HG03060 (cell line): ENCODE results near the gene ZNF423.

Experiments used
- ATAC-seq: cut with Tn5 transposase; IDR thresholded peaks from one replicate; pipeline ENCODE4 v1.9.1; 2021; ENCODE audit warnings: low read depth, moderate number of reproducible peaks; ENCODE audit not compliant: unreplicated experiment

Gene ZNF423

DNA sequence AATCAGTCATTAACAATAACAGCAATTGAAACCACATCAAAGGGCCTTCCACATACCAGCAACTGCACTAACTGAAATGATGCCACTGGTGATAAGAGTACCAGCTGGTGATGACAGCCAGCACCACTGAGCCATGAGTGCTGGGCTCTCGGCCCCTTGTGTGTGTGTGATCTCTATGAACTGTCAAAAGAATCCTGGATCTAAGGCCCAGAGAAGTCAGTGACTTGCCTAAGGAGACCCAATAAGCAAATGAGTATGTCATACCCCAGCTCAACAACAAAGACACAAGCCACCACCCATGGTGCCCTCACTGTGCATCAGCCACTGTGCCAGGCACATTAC lies 220.9 kb downstream of the ZNF423 start:
- ATAC-seq = no peak

DNA sequence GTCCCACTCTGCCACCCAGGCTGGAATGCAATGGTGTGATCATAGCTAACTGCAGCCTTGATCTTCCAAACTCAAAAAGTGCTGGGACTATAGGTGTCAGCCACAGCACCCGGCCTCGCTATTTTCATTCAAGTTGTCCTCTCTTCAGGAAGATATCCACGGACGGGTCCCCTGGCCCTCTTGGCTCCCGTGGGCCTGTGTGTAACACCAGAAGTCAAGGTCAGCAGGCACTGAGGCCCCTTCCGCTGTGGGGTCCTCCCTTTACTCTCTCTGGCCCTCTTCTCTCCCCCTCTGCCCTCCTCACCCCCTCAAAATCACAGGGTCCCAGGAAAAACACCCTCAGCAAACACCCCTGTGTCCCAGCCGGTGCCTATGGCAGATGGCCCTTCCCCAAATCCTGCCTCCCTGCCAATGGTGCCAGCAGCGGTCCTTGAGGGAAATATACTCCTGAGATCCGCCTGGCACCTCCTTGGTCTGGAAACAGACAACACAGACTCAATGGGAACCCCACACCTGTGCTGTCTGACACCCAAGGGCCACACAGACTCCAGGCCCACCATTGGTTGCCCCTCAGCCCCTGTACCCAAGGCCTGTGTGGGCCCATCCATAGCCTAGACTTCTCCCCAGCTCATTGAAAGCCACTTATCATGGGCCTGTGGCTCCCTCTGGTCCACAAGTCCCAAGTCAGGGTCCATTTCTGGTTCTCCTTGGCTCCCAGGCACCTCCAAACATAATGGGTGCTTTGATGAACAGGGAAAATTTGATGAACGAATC lies 221.5 kb downstream of the ZNF423 start:
- no peak for ATAC-seq

DNA sequence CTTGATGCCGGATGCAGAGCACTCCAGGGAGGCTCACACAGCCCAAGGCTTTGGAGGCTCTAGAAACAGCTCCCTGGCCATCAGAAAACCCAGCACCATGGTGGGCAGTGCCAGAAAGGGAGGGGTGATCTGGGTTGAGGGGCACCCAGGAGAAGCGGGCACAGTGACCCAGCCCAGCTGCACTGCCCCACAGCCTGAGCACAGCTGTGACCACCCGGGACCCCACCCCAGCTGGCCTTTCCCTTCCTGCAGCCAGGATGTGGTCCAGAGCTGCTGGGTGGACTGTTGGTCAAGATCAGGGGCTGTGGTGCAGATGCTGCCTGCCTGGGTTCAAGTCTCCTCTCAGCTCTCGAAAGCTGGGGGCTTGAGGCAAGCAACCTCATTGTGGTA lies 223.1 kb downstream of the ZNF423 start:
- no peak for ATAC-seq

DNA sequence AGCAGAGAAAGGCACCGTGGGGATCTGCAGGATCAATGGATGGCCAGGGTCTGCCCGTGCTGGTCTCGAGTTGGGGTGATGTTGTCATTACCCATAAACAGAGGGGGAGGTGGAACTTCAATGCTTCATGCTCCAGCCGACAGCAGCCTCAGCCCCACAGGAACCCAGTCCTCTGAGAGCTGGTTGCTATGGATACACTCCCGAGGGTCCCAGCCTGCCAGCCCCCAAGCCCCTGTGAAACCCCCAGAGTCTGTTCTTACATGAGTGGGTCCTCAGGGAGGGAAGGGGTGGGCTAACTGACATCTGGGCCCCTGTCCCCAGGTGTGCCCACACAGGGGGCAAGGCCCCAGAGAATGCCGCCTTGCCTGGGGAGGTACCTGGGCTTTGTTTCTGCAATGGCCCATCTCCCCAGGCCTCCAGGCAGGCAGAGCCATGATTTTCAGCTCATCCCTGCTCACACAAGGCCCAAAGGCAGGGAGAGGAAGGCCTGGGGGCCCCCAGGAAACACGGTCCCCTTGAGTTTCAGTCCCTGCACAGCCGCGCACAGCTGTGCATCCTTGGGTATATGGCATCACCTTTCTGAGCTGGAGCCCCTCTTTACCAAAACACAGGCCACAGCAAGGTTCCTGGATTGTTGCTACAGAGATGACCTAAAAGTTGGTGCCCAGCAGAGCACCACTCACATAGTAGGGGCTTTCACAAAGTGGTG lies 223.7 kb downstream of the ZNF423 start:
- ATAC-seq = no peak

DNA sequence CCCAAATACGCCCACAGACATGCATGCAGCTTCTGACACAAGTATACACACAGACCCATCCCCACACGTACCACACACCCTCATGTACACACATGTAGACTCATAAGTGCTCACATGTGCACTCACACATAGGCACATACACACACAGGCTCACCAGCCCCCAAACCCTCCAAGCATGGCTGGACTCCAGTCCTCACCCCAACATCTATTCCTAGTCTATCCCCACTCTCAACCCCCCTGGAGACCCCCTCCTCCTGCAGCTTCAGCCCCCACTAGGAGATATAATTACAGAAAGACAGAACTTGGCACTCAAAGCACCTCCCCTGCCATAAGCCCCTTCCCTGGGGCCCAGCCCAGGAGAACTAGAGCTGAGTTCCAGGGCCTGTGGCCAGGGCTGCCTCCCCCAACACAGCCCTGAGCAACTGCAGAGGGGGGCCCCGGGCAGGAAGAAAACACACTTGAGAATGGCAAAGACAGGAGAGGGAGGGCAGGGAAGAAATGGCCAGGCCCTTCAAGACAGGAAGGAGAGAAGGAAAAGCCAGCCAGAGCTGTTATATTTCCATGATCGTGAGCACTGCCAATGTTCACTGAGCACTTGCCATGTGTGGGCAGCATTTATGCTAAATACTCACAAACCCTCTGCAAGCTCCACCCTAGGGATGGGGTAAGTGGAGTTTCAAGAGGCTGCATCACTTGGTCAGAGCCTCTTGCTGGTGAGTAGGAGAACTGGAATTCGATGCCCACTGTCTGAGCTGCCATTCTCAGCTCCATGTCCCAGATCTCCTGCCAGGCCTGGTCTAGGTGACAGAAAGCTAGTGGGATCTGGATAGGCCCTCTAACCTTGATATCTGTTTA lies 224.5 kb downstream of the ZNF423 start:
- no peak for ATAC-seq

DNA sequence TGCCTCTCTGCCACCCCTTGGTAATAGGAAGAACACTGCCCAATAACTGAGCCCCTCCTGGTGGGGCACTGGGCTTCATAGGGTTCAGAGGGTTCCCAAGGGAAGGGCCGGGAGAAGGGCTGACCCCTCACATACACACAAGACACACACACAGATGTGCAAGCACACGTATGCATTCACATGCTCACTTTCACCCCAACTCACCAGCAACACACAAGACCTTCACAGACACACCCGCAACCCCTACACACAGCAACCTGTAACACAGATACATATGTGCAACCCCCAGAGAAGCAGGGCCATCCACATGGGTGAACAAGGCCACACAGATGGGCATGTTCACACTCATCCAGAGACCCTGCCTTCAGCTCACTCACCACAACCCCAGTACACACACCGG lies 225.1 kb downstream of the ZNF423 start:
- no peak for ATAC-seq

DNA sequence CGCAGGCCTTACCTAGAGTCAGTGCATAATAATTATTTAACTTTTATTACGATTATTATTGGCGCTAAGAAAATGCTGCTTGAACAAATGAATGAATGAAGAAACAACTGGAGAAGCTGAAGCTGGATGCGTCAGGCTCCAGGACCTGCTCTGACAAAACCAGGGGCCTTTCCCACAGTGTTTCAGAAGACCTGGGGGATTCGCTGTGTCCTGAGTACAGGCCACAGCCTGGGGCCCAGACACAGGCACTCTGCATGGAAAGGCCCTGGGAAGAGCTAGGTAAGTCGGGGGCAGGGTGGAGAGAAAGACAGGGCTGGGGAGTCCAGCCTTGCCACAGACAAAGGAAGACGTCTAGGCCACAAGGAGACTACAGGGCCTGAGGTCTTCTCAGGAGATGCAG lies 226.1 kb downstream of the ZNF423 start:
- ATAC-seq = no peak

DNA sequence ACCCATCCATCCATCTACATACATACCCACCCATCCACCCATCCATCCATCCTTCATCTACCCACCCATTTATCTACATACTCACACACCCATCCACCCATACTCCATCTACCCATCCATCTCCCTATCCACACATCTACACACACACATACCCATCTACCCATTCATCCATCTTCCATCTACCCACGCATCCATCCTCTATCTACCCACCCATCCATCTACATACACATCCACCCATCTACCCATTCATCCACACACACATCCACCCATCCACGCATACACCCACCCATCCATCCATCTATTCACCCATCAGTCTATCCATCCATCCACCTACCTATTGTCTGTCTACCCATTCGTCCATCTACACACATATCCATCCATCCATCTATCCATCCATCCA lies 227.8 kb downstream of the ZNF423 start:
- no peak for ATAC-seq

DNA sequence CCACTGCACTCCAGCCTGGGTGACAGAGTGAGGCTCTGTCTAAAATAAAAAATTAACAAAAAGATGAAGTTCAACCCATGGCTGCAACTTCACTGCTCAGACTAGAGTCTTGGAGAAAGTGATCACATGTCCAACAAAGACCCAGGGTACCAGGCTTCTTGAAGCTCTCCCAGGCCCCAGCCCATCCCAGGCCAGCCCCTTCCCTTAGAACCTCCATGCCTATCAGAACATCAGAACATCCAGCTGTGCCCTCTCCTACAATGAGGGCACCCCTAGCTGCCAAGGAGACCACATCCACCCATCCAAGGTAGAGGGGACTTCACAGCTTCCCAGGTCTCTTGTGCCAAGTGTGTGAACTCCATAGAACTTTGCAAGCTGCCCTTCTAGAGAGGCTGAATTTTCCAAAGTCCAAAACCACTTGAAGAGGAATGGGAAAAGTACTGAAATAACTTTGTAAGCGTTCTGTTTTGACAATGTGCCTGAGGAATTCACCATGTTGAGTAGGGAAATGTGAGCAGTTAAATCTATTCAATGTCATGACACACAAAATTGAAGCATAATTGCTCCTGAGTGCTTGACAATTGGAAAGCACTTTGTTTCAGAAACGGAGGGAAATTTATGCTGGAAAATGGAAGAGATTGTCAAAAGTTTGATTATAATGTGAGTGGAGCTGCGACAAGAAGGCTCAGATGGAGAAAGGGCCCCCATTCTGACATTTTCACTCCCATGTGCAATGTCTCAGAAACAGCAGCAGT lies 230.4 kb downstream of the ZNF423 start:
- no peak for ATAC-seq

DNA sequence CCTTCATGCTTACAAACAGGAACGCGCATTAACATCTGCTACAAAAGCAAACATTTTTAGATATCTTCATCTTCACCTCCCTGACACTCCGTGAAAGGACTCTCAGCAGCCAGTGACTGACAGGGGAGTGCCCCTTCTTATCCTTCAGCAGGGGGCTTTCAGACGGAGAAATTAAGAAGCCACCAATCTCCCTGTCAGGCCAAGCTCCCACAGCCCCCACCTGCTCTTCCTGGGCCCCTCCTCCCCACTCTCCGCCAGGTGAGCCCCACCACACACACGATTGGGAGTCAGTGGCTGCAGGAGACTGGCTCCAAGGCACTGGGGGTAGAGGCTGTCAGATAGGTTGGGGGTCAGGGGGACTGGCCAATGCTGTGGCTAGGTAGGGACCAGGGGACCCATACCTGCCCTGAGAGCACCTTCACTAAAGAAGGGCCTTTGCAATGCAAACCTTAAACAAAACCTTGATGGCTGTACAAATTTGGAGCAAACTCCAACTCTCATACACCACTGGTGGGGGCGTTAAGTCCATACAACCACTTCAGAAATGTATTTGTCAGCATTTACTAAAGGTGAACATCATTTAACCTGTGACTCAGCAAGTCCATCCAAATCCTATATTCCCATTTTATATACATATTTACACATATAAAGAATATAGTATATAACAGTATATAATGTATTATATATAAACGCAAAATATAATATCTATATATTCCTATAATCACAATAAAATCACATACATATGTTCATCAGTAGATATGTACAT lies 232.2 kb downstream of the ZNF423 start:
- ATAC-seq = no peak

DNA sequence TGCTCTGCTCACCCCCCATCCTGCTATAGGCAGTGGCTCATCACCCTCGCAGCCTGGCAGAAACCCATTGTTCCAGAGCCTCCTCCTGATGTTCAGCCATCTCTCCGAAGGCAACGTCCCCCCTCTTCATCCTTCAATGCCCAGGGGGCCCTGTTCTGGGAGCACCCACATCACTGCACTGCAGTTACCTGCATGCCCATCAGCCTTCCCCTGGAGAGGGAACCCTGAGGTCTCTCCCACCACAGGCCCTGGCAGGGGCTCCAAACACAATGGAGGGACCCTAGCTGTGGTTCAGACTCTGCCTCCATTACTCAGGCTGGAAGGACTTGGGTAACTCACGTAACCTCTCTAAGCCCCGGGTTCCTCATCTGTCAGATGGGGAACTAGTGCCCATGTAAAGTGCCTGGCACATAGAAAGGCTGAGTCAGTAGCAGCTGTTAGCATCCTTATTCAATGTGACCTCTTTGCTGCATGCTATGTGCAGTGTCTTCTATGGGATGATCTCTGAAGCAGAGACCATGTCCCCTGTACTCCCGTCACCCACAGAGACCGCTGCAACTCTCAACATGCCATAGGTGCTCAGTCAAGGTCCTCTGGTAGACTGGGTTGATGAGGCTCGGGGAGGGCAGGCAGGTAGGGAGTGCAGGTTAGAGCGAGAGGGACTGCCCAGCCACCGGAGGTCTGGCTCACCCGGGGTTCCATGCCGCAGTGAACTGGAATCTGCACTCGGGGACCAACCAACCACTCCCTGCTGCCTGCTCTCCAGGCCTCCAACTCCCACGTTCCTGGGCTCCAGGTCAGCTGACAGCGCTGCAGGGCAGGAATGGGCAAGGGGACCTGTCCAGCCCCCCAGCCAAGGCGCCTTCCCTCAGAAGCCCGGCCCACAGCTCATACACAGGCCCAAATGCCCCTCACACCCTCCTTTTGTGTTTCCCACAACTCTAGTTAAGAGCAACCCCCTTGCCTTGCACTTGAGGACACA lies 233.2 kb downstream of the ZNF423 start:
- ATAC-seq = no peak

DNA sequence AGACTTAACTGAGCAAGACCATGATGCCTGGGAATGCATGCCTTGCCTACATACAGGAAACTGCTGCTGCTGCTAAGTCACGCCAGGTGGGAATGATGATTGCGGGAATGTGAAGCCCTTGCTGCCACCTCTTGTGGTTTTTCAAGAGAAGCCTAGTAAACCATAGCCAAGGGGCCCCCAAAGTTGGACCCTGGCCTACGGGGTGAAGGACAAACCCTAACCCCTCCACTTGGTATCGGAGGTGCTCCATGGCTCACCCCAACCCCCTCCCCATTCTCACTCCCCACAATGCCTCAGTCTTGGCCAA lies 233.9 kb downstream of the ZNF423 start:
- no peak for ATAC-seq

DNA sequence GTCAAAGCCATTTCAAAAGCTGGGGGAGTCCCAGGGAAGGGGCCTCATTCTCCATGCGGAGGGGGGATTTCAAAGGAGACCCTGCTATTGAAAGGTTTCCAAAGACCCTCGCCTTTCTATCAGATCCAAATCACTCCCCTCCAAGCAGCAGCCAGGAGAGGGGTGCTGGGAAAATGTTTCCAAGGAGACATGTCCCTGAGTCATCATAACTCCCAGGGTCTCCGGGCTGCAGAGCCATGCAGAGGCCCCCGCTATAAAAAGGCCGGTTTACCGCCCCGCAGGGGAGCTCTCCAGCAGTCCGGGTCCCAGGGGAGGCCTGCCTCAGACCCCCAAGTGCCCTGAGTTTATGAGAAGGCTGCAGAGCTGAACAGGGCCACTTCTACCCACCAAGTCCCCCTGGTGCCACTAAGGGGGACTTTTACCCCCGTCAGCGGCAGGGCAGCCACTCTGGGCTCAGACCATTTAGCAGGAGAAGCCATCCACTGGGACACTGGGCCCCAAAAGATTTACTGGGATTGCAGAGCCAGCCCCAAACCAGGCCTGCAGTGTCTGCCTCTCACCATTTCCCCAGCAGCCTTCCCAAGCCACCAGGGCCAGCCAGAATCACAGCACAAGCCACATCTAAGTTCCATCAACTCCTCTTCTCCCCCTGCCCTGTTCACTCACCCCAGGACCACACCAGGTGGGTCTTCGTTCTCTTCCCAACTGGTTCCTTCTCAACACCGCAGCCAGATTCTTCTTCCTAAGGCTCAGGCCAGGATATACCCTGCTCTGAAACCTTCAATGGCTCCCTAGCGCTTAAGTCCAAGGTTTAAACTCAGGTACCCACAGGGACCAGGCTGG lies 234.4 kb downstream of the ZNF423 start:
- no peak for ATAC-seq

DNA sequence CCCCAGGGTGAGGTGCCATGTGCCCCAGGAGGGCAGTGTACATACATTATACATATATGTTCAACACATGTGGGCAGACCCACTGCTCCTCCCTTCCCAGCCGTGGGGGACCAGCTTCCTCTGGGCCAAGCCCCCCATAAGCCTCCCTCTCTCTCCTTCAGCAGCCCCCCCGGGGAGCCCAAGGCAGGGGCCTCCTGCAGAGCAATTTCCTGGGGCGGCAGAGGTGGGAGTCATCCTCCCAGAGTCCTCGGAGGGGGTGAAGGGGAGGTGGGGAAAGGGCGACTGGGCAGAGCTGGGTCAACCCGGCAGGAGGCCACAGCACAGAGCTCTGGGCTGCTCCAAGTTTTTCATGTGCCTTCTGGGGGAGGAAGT lies 235.1 kb downstream of the ZNF423 start:
- no peak for ATAC-seq

DNA sequence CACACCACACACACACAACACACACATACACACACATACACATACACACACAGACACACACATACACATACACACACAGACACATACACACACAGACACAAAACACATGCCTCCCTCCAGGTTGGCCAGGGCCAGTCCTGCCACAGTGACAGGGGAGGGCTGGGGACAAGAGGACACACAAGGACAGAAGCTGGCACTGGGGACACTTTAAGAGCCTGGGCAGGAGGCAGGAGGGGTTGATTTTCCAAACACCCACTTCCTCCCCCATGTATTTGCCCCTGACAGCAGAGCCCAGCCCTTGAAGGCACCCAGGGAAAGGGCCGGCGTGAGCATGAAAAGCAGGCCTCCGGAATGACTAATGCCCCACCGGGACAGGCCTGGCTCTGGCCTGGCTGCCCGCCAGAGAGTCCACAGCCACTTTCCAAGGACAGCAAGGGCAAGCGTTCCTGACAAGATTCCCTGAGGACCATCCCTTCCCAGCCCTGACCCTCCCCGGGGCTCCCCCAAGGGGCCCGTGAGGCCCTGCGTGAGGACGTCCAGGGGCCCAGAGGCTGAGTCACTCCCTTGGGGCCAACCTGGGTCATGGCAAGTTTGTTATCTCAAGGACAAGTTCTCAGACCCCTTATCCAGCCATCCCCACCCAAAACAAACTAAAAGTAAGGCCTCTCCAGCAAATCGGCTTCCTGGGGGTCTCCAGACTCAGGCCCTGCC lies 235.6 kb downstream of the ZNF423 start:
- no peak for ATAC-seq

DNA sequence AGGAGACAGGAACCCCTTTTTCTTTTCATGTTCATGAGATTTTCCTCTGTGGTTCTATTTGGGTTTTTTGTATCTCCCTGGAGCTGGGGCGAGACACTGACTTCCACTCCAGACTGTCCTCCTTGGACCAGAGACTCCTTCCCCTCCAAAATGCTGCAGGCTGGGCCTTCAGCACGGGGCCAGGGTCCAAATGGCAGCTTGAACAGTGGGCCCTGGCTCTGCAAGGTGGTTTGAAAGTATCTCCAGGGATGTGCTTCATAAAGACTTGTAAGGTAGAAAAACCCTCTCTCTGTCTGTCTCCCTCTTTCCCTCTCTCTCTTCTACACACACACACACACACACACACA lies 236.1 kb downstream of the ZNF423 start:
- no peak for ATAC-seq

DNA sequence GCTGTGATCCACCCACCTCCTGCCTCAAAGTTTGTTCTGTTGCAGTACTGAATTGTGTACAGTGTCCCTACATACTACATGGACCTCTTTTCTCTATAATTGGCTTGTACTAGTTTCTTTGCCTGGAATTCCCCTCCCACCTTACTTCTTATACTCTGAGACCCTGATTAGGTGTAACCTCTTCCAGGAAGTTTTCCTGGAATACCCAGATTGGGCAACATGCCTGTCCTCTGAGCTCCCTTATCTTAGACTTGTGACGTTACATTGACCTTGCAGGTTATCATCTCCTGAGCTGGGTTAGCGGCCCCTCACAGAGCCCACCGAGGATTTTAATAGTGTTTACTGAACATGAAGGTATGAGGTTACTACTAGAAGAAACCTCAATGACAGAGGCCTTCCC lies 237.0 kb downstream of the ZNF423 start:
- ATAC-seq = no peak
